HEK293T (cell line): ENCODE data around the gene SERPINB13.
"Not testable (repeated sequence)": the region's sequence is repeated elsewhere in the genome, so short reads cannot be mapped to it uniquely, and the experiment has no call there.

Experiments
- CTCF ChIA-PET: fragments of 350-600 bp; formaldehyde crosslinking; extraction: SDS; loops from one replicate; lab custom pipeline; 2021; ENCODE audit warnings: antibody characterized with exemption, inconsistent platforms; lab: Yijun Ruan, JAX
- POLR2A ChIA-PET: fragments of 350-600 bp; formaldehyde crosslinking; extraction: SDS; loops from one replicate; lab custom pipeline; 2020; ENCODE audit warnings: antibody characterized with exemption, inconsistent platforms; lab: Yijun Ruan, JAX
- DNase-seq: peaks from one replicate; pipeline ENCODE4 v3.0.0; 2012; ENCODE audit warnings: mixed read lengths; ENCODE audit errors: extremely low spot score
- ARNT ChIP-seq: fragments of 450-650 bp; IDR thresholded peaks from 2 replicates; pipeline ENCODE4 v1.6.1; 2017; ENCODE audit warnings: mild to moderate bottlenecking
- BHLHE40 ChIP-seq: fragments of 450-650 bp; IDR thresholded peaks from 2 replicates; pipeline ENCODE4 v1.6.1; 2016; ENCODE audit warnings: mild to moderate bottlenecking, moderate library complexity, borderline replicate concordance
- CTBP1 ChIP-seq: fragments of 450-650 bp; IDR thresholded peaks from 2 replicates; pipeline ENCODE4 v1.6.1; 2016; ENCODE audit warnings: borderline replicate concordance
- ELF4 ChIP-seq: fragments of 450-650 bp; IDR thresholded peaks from 2 replicates; pipeline ENCODE4 v1.6.1; 2017; ENCODE audit warnings: antibody characterized with exemption
- FOXA1 ChIP-seq: fragments of 450-650 bp; IDR thresholded peaks from 2 replicates; pipeline ENCODE4 v1.6.1; 2016; ENCODE audit warnings: mild to moderate bottlenecking
- FOXK2 ChIP-seq: fragments of 450-650 bp; IDR thresholded peaks from 2 replicates; pipeline ENCODE4 v1.6.1; 2016; ENCODE audit warnings: mild to moderate bottlenecking
- FOXM1 ChIP-seq: fragments of 450-650 bp; IDR thresholded peaks from 2 replicates; pipeline ENCODE4 v1.6.1; 2017; ENCODE audit warnings: mild to moderate bottlenecking, borderline replicate concordance
- HDGF ChIP-seq: fragments of 450-650 bp; IDR thresholded peaks from 2 replicates; pipeline ENCODE4 v1.6.1; 2017; ENCODE audit warnings: antibody characterized with exemption, borderline replicate concordance
- L3MBTL2 ChIP-seq: fragments of 450-650 bp; conservative IDR thresholded peaks from 2 replicates; pipeline ENCODE4 v1.6.1; 2016; ENCODE audit warnings: mild to moderate bottlenecking
- LEF1 ChIP-seq: fragments of 450-650 bp; IDR thresholded peaks from 2 replicates; pipeline ENCODE4 v1.6.1; 2017; ENCODE audit warnings: mild to moderate bottlenecking, borderline replicate concordance
- NFRKB ChIP-seq: fragments of 450-650 bp; IDR thresholded peaks from 2 replicates; pipeline ENCODE4 v1.6.1; 2016; ENCODE audit warnings: mild to moderate bottlenecking, moderate library complexity
- SP1 ChIP-seq: fragments of 450-650 bp; IDR thresholded peaks from 2 replicates; pipeline ENCODE4 v1.6.1; 2017
- SUZ12 ChIP-seq: fragments of 450-650 bp; IDR thresholded peaks from 2 replicates; pipeline ENCODE4 v1.6.1; 2016; ENCODE audit warnings: mild to moderate bottlenecking
- TARDBP ChIP-seq: fragments of 450-650 bp; IDR thresholded peaks from 2 replicates; pipeline ENCODE4 v1.6.1; 2016
- ZNF384 ChIP-seq: fragments of 450-650 bp; IDR thresholded peaks from 2 replicates; pipeline ENCODE4 v1.6.1; 2016
- TF ChIP-seq, protein P1 (sequence below): fragments of 450-650 bp; IDR thresholded peaks from 2 replicates; pipeline ENCODE4 v1.6.1; 2016

Gene SERPINB13

DNA sequence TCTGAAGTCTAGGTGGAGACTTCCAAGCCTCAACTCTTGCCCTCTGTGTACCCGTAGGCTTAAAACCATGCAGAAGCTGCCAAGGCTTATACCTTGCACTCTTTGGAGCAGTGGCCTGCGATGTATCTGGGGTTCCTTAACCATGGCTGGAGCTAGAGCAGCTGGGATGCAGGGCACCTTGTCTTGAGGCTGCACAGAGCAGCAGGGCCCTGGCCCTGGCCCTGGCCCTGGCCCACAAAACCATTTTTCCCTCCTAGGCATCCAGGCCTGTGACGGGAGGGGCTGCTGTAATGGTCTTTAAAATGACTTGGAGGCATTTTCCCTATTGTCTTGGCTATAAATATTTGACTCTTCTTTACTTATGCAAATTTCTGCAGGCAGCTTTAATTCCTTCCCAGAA lies 37.7 kb downstream of the SERPINB13 start:
- ChIA-PET CTCF (no interaction called here), POLR2A (no interaction called here)
- no peak for DNase-seq
- TF ChIP-seq LEF1, result no peak
- TF ChIP-seq ZNF384, result no peak
- no peak for TF ChIP-seq FOXK2
- TF ChIP-seq HDGF, result no peak
- TF ChIP-seq SP1, result no peak

- CTCF ChIA-PET, result no interaction called here
- TF ChIP-seq NFRKB (no peak), ARNT (no peak), SUZ12 (no peak), LEF1 (no peak), CTBP1 (no peak), L3MBTL2 (no peak), FOXA1 (no peak), FOXK2 (no peak), ZNF384 (no peak), HDGF (no peak), ELF4 (no peak), SP1 (no peak), FOXM1 (no peak), TARDBP (no peak), BHLHE40 (no peak)
- TF ChIP-seq, protein P1, sequence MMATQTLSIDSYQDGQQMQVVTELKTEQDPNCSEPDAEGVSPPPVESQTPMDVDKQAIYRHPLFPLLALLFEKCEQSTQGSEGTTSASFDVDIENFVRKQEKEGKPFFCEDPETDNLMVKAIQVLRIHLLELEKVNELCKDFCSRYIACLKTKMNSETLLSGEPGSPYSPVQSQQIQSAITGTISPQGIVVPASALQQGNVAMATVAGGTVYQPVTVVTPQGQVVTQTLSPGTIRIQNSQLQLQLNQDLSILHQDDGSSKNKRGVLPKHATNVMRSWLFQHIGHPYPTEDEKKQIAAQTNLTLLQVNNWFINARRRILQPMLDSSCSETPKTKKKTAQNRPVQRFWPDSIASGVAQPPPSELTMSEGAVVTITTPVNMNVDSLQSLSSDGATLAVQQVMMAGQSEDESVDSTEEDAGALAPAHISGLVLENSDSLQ, result no peak
- POLR2A ChIA-PET, result no interaction called here
Measured at GRCh38 chr18:63626431-63626830, 39.3 kb downstream of the SERPINB13 start.

DNA sequence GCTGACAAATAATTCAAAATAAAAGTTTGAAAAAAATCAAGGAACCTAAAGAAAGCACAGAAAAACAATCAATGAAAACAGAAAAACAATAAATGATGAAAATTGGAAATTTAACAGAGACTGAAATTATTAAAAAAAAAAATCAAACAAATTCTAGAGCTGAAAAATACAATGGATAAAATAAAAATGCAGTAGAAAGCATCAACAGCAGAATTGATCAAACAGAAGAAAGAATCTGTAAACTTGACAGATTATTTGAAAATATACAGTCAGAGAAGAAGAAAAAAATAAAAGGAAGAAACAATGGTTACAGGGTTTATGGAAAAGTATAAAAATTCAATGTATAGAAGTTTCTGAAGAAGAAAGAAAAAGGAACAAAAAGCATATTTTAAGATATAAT lies 40.7 kb downstream of the SERPINB13 start:
- TF ChIP-seq ELF4 (no peak), FOXA1 (no peak), HDGF (no peak), NFRKB (no peak), BHLHE40 (no peak), ZNF384 (no peak), LEF1 (no peak), FOXM1 (no peak), FOXK2 (no peak), CTBP1 (no peak), ARNT (no peak)
- TF ChIP-seq, protein P1, result no peak
- DNase-seq, result no peak
- ChIA-PET POLR2A (no interaction called here), CTCF (no interaction called here)

More at GRCh38 chr18:63626431-63626830, 39.3 kb downstream of the SERPINB13 start:
- no peak for DNase-seq

- TF ChIP-seq FOXK2 (no peak), HDGF (no peak), TARDBP (no peak), BHLHE40 (no peak), ARNT (no peak), L3MBTL2 (no peak), ELF4 (no peak), SUZ12 (no peak), FOXM1 (no peak), NFRKB (no peak), LEF1 (no peak), CTBP1 (no peak), ZNF384 (no peak), SP1 (no peak), FOXA1 (no peak)
- TF ChIP-seq, protein P1, result no peak
- DNase-seq, result no peak
- POLR2A ChIA-PET, result no interaction called here
- CTCF ChIA-PET, result no interaction called here
Measured at GRCh38 chr18:63637703-63638102, 50.6 kb downstream of the SERPINB13 start.

DNA sequence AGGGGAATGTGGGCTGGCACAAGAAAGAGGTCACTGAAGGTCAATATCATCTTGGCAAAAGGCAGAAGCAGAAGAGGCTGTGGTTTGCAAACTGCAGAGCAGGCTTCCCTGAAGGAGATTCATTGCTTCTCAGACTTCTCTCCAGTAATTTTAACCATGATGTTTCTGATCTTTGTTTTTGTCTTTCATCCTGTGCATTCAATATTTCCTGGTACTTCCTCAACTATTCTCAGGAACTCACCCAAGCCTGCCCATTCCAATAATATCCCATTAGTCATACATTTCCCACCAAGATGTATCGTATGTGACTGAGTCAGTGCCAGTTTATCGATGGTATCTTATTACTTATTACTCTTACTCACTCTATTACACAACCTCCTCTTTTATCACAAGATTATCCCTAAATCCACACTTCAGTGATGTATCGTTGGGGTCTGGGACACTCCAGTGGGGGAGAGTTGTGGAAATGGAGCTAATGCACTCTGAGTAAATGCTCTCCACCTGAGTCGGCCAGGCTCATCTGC lies 54.1 kb downstream of the SERPINB13 start:
- DNase-seq, CTCF ChIA-PET, POLR2A ChIA-PET: not testable (repeated sequence)

- POLR2A ChIA-PET, DNase-seq, CTCF ChIA-PET: not testable (repeated sequence)
Measured at GRCh38 chr18:63642668-63643356, 55.7 kb downstream of the SERPINB13 start.

- CTCF ChIA-PET, POLR2A ChIA-PET, DNase-seq: not testable (repeated sequence)
Measured at GRCh38 chr18:63644142-63644541, 57.0 kb downstream of the SERPINB13 start, which contains the start of gene SERPINB4. Gene SERPINB4 (minus strand): TSS chr18:63644256. CDS start chr18:63643577, 679 bp downstream.

GRCh38 chr18:63644694-63645093 lies 57.6 kb downstream of the SERPINB13 start:
- POLR2A ChIA-PET, CTCF ChIA-PET: not testable (repeated sequence)

More at GRCh38 chr18:63644694-63645093, 57.6 kb downstream of the SERPINB13 start:
- not testable (repeated sequence) for DNase-seq
